HG02885 (cell line): ENCODE measurements around the gene RUVBL2.
"Not testable (repeated sequence)": the region's sequence is repeated elsewhere in the genome, so short reads cannot be mapped to it uniquely, and the experiment has no call there.

Experiments
- ATAC-seq: cut with Tn5 transposase; IDR thresholded peaks from one replicate; pipeline ENCODE4 v1.9.1; 2021; ENCODE audit warnings: mild to moderate bottlenecking; ENCODE audit not compliant: unreplicated experiment, poor library complexity

The RUVBL2 gene

GRCh38 chr19:49038557-49039276 lies 45.0 kb downstream of the RUVBL2 start:
- not testable (repeated sequence) for ATAC-seq

- ATAC-seq: not testable (repeated sequence)
These were observed 46.0 kb downstream of the RUVBL2 start for GRCh38 chr19:49039736-49040135.

GRCh38 chr19:49042177-49042576 lies 48.5 kb downstream of the RUVBL2 start:
- no peak for ATAC-seq

GRCh38 chr19:49042666-49043065 lies 49.0 kb downstream of the RUVBL2 start:
- not testable (repeated sequence) for ATAC-seq

- ATAC-seq: not testable (repeated sequence)
These were observed 49.9 kb downstream of the RUVBL2 start, which contains the start of gene CGB5 for GRCh38 chr19:49043548-49043947. Gene CGB5, plus strand, starts transcription at chr19:49043848. Its CDS starts 362 bp downstream, at chr19:49044210.

GRCh38 chr19:49049011-49049410 lies 55.3 kb downstream of the RUVBL2 start, which contains the start of gene CGB8:
Gene CGB8, minus strand, starts transcription at chr19:49049111. Its CDS starts 372 bp downstream, at chr19:49048739.
- ATAC-seq: not testable (repeated sequence)

- not testable (repeated sequence) for ATAC-seq
These were observed 56.1 kb downstream of the RUVBL2 start for GRCh38 chr19:49049834-49050233.

GRCh38 chr19:49050376-49051033 lies 56.8 kb downstream of the RUVBL2 start:
- not testable (repeated sequence) for ATAC-seq

- ATAC-seq: peak; percentile 58
These were observed 62.6 kb downstream of the RUVBL2 start for GRCh38 chr19:49056101-49056901.

GRCh38 chr19:49056902-49057596 lies 63.4 kb downstream of the RUVBL2 start:
- not testable (repeated sequence) for ATAC-seq

GRCh38 chr19:49057636-49058234 lies 64.0 kb downstream of the RUVBL2 start, which contains the start of gene CGB7:
Gene CGB7, minus strand, starts transcription at chr19:49057749. Its CDS starts 2,374 bp downstream, at chr19:49055375.
- no peak for ATAC-seq

GRCh38 chr19:49058562-49058961 lies 64.9 kb downstream of the RUVBL2 start:
- no peak for ATAC-seq

GRCh38 chr19:49059053-49059452 lies 65.4 kb downstream of the RUVBL2 start:
- no peak for ATAC-seq

GRCh38 chr19:49061000-49061399 lies 67.3 kb downstream of the RUVBL2 start:
- no peak for ATAC-seq

GRCh38 chr19:49061445-49061844 lies 67.8 kb downstream of the RUVBL2 start:
- ATAC-seq: no peak

- ATAC-seq: no peak
These were observed 70.4 kb downstream of the RUVBL2 start for GRCh38 chr19:49064029-49064629.

GRCh38 chr19:49064768-49065611 lies 71.3 kb downstream of the RUVBL2 start, which contains the start of gene NTF4:
Gene NTF4, minus strand, starts transcription at chr19:49064818. Its CDS starts 2,821 bp downstream, at chr19:49061997.
- no peak for ATAC-seq
